ENCODE results near the gene BCL7B. TPM values are rescaled to one million over a fixed set of nuclear protein-coding genes. Genes with fewer than 3 reads are reported as not detected.

The BCL7B gene
- total and polyA plus RNA-seq, 2 donors (not counting 3 experiments of a cell fraction or from before 2014, with no cell fraction given), result 61.2 to 68.3 TPM

DNA sequence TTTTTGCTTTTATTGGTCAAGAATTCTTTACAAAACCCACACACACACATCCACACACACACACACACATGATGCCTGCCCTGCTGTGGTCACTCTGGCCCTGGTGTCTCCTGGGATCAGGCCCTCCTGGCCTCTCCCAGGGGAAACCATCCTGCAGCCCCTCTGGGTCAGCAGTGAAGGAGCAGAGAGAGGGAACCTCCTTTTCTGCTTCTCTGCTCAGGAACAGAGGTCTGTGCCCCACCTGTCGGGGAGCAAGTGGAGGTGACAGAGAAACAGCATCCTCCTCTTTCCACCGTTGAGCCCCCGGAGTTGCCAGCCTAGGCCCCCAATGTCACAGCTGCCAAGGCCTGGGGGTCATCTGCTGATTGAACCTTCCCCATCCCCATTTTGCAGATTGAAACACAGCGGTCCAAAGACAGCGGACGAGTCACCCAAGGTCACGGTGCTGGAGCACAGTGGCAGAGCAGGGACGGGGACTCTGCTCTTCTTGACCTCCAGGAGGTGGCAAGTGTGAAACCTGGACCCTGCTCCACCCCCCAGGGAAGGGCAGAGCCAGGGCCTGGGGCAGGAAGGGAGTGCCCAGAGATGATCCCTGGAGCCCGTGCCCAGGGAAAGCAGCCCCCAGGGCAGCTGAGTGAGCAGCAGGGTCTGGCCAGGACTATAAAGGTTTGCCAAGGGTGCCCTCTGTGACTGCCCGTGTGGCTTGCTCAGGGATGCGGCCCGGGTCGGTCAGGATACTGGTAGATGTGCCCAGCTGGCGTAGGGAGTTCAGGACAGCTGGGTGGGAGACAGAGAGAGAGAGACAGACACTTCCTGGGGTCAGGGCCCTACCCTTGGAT, 35.9 kb upstream of the BCL7B start:
- FAIRE-seq, result no peak
- DNase-seq (ENCODE audit: low read depth, low spot score), result no peak
- H3K4me2 ChIP-seq (ENCODE audit: insufficient read depth, low read length), result no peak overlapping the region
- CTCF ChIA-PET, result interaction anchor here (1.4 to 1.6 kb wide), 2 partner anchors 14 to 91 kb away, joined by 3 to 7 read pairs; no protein-coding TSS in a partner anchor
- no TSS peak for BruUV-seq (replicated peaks)
- H4K20me1 ChIP-seq (replicated peaks; ENCODE audit: control insufficient read depth, extremely low read depth, insufficient read depth, low read length), result no peaks in the 10 kb centered on the region
- no peak overlapping the region for H2AFZ ChIP-seq (ENCODE audit: low read depth, low read length)
- intact Hi-C loops (cut with micrococcal nuclease) (no loop called here), dilution Hi-C loops (cut with MboI; ENCODE audit: extremely low pct_ligation_motif_present, low sequenced_read_pairs) (no loop called here)
- H3K4me1 ChIP-seq (ENCODE audit: control insufficient read depth, extremely low read depth, insufficient read depth, low read length), result no peaks in the 10 kb centered on the region
- H3K27ac ChIP-seq (ENCODE audit: insufficient read depth, low read depth, low read length), result no peak overlapping the region
- peaks cover under 1 to 2% of the 10 kb centered on the region in 2 experiments for H3K27me3 ChIP-seq (ENCODE audit: control insufficient read depth in 2 of 2, insufficient read depth in 2 of 2, low read length in 2 of 2)
- no peak overlapping the region for H3K4me3 ChIP-seq (replicated peaks in 1 of 3; ENCODE audit: insufficient read depth in 1 of 3, low read depth in 1 of 3, low read length in 3 of 3)
- no peak for TF ChIP-seq EZH2 (IDR thresholded peaks at IDR 0.05; ENCODE audit: borderline replicate concordance, low read depth, low read length, severe bottlenecking)
- TF ChIP-seq, protein P1, sequence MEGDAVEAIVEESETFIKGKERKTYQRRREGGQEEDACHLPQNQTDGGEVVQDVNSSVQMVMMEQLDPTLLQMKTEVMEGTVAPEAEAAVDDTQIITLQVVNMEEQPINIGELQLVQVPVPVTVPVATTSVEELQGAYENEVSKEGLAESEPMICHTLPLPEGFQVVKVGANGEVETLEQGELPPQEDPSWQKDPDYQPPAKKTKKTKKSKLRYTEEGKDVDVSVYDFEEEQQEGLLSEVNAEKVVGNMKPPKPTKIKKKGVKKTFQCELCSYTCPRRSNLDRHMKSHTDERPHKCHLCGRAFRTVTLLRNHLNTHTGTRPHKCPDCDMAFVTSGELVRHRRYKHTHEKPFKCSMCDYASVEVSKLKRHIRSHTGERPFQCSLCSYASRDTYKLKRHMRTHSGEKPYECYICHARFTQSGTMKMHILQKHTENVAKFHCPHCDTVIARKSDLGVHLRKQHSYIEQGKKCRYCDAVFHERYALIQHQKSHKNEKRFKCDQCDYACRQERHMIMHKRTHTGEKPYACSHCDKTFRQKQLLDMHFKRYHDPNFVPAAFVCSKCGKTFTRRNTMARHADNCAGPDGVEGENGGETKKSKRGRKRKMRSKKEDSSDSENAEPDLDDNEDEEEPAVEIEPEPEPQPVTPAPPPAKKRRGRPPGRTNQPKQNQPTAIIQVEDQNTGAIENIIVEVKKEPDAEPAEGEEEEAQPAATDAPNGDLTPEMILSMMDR (IDR thresholded peaks at IDR 0.05; ENCODE audit: extremely low read depth in 1 of 2, insufficient read depth in 1 of 2, low read depth in 1 of 2, low read length in 2 of 2), result no peak
- TF ChIP-seq, protein P2, sequence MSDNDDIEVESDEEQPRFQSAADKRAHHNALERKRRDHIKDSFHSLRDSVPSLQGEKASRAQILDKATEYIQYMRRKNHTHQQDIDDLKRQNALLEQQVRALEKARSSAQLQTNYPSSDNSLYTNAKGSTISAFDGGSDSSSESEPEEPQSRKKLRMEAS (IDR thresholded peaks at IDR 0.05; ENCODE audit: insufficient read depth, insufficient read length), result no peak
- TF ChIP-seq MYC (IDR thresholded peaks at IDR 0.05; ENCODE audit: low read depth, low read length), result no peak
- TF ChIP-seq FOS (IDR thresholded peaks at IDR 0.05; ENCODE audit: borderline replicate concordance, insufficient read depth, low read length), result no peak
- TF ChIP-seq POLR2AphosphoS5 (IDR thresholded peaks at IDR 0.05; ENCODE audit: insufficient read depth, low read depth, low read length), result no peak
- no peak for TF ChIP-seq GATA2 (IDR thresholded peaks at IDR 0.05; ENCODE audit: insufficient read depth, insufficient read length, low read depth, low read length)
- POLR2A ChIA-PET, result no interaction called here
- no peaks in the 10 kb centered on the region for H3K36me3 ChIP-seq (ENCODE audit: control insufficient read depth in 2 of 2, extremely low read depth in 1 of 2, insufficient read depth in 2 of 2, low read length in 2 of 2)
- H3K9me1 ChIP-seq (replicated peaks; ENCODE audit: control insufficient read depth, extremely low read depth, insufficient read depth, low read length), result no peaks in the 10 kb centered on the region
- H3K9me3 ChIP-seq (replicated peaks; ENCODE audit: control insufficient read depth, insufficient read depth, low read length), result no peaks in the 10 kb centered on the region
- no peaks in the 10 kb centered on the region for H3K79me2 ChIP-seq (ENCODE audit: control insufficient read depth, insufficient read depth, low read length)
- H3K9ac ChIP-seq (replicated peaks; ENCODE audit: extremely low read depth, insufficient read depth, low read length), result no peak overlapping the region

Measured in endothelial cell of umbilical vein (primary cell).